GM19397 (cell line): ENCODE measurements around the gene TBXAS1.

ENCODE experiments used
- ATAC-seq: cut with Tn5 transposase; IDR thresholded peaks from one replicate; pipeline ENCODE4 v1.9.1; 2021; ENCODE audit warnings: mild to moderate bottlenecking, moderate library complexity; ENCODE audit not compliant: unreplicated experiment

TBXAS1 gene

DNA sequence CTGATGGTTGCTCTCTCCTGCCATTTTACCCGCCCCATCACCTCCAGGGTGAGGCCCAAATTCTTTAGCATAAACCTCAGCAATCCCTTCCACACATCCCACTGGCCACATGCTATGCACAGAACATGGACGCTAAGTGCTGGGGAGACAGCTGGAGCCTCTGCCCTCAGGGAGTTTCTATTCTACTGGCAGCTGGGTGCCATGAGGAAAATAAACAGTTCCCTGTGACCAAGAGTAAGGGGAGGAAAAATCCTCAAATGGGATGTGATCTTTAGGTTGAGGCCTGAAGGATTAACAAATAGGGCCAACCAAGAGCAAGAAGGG, 232.5 kb downstream of the TBXAS1 start:
- ATAC-seq, result no peak

DNA sequence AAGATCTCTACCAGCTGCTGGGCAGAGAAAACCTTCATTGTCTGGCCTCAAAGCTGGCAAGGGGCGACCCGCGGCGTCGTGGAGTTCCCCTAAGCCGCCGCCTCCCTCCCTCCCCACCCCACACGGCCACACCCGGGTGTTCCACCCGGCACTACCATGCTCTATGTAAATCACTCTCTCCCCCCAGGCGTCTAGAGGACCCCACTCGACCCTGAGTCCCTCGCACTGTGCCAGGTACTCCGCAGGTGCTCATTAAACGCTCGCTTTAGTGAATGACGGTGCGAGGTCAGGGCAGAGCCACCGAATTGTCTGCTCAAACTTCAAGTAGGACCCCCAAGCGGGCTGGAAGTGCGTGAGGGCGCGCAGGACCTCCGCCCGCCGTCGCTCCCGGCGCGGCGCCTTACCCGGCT, 233.1 kb downstream of the TBXAS1 start:
- ATAC-seq, result peak; percentile 44

DNA sequence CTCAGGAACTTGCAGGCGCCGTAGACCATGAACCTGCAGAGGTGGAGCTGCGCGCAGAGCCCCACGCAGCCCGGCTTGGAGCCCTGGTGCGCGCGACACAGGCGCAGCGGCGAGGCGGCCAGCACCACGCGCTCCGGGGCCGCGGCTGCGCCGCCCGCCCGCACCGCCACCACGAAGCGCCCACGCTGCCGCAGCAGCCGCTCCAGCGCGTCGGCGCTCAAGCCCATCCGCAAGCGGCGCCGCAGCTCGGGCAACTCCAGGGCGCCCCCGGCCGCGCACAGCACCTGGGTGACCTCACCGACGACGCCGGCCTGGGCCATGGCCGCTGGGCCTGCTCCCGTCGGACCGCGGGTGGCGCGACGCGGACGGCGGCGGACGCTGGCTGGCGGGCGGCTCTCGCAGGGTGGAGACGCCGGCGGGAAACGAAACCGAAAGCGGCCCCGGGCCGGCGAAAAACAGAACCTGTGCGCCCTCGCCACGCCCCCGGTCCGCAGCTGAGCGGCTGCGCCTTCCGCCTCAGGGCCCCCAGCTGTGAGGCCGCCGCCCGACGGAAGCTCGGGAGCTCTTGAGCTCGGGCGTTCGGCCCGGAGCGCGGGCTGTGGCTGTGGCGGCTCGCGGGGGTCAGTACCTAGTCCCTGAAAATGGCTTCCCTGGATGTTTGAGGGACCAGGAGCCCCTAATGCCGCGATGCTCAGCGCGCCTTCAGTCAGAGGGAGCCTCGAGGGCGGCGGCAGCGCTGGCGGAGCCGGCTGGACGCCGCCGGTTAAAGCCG, 233.7 kb downstream of the TBXAS1 start, which contains the start of gene PARP12:
PARP12 (minus strand) TSS at position 424 of the 772 bp plus-strand sequence; CDS start at position 320, 104 bp downstream.
- peak; percentile 94 for ATAC-seq

DNA sequence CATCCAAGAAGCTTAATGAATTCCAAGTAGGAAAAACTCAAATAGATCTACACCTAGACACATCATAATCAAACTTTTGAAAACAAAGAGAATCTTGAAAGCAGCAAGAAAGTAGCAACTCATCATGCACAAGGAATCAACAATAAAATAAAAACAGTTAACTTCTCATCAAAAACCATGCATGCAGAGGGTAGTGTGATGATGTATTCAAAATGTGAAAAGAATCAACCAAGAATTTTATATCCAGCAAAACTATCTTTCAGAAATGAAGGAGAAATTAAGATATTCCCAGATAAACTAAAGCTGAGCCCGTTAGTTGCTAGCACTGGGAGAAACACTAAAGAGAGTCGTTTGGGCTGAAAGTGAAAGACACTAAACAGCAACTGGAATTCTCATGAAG, 238.0 kb downstream of the TBXAS1 start:
- no peak for ATAC-seq

DNA sequence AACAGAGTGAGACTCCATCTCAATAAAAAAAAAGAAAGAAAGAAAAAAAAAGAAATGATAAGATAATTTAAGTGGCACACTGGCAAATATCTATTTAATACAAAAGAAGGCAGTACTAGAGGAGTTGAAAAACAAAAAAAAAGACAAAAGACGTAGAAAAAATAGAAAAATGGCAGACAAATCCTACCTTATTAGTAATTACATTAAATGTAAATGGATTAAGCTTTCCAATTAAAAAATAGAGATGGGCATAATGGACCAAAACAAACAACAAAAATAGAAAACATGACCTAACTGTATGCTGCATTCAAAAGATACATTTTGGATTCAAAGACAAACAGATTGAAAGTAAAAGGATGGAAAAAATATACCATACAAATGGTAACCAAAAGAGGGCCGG, 239.0 kb downstream of the TBXAS1 start:
- ATAC-seq, result no peak

DNA sequence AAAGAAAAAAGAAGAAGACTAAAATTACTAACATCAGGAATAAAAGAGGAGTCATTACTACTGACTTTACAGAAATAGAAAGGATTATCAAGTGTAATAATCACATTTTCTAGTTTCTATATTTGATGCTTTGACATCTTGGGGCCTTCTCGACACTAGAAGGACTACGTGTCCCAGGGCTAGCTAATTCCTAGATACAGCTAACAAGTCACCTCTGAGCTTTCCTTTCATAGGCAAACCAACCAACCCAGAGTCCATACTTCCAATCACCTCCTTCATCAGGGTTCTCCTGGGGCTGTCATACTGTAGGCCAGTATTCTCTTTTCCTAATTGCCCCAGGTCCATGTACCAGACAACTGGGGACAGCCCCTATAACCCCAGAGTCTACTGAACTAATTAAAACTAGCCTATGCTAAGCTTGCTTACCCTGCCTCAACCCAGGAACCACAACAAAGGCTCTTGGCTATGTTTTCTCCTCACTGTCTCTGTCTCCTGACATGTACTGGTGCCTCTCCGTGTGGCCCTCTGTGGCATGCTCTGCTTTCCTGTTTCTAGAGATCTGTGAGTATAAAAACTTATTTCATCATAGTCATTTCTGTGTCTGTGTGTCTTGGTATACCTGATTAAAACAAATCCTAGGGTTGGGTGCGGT, 240.4 kb downstream of the TBXAS1 start:
- no peak for ATAC-seq
